Body of pancreas (tissue), 4 donors: ENCODE data around the gene EPHB1. TPM values are rescaled to one million over a fixed set of nuclear protein-coding genes. Genes with fewer than 3 reads are reported as not detected.

Experiments used
- ATAC-seq: fragments of 150-250 bp; one replicate; pipeline ENCODE4 v1.9.1; 2016
- DNase-seq, 4 donors: peaks; one replicate each; pipeline ENCODE4 v3.0.0-alpha.2; 2019
- H3K27ac ChIP-seq, 4 donors: fragments of 200-600 bp; sonication (generic); 1 replicate in 3 of 4; 2 replicates in 1 of 4; pipeline versions ENCODE4 v1.5.1 to v1.6.1; 2016 to 2019; ENCODE audit warnings: mild to moderate bottlenecking in 1 of 4, mixed read lengths in 1 of 4, moderate library complexity in 1 of 4
- H3K27me3 ChIP-seq, 2 donors: fragments of 200-600 bp; sonication (generic); one replicate each; pipeline ENCODE4 v1.6.0; 2016; ENCODE audit warnings: mild to moderate bottlenecking in 1 of 2
- H3K36me3 ChIP-seq, 2 donors: fragments of 200-600 bp; sonication (generic); replicated peaks in 1 of 2; 2 replicates each; pipeline ENCODE4 v1.5.1; 2016; ENCODE audit warnings: low read depth in 2 of 2; ENCODE audit not compliant: insufficient read depth in 1 of 2
- H3K4me1 ChIP-seq: fragments of 200-600 bp; sonication (generic); one replicate; pipeline ENCODE4 v1.6.0; 2016
- H3K4me3 ChIP-seq, 2 donors: fragments of 200-600 bp; sonication (generic); 1 replicate in 1 of 2; 2 replicates in 1 of 2; pipeline ENCODE4 v1.5.1; 2016 to 2019
- H3K9me3 ChIP-seq, 3 donors: fragments of 200-600 bp; sonication (generic); 1 replicate in 2 of 3; 2 replicates in 1 of 3; pipeline ENCODE4 v1.5.1; 2016
- CTCF ChIP-seq, 7 experiments: fragments of 450-650 bp in 4 of 7; fragments of 200-600 bp in 3 of 7; sonication (generic) in 3 of 7; IDR thresholded peaks; one replicate each; pipeline ENCODE4 v1.5.1; 2016 to 2019; ENCODE audit warnings: antibody characterized with exemption in 7 of 7
- POLR2A ChIP-seq, 3 donors: fragments of 450-650 bp; IDR thresholded peaks; one replicate each; pipeline ENCODE4 v1.6.1; 2016; ENCODE audit warnings: antibody characterized with exemption in 3 of 3, mild to moderate bottlenecking in 2 of 3
- WGBS, 2 donors: methylation state at CpG; one replicate each; pipeline ENCODE4 v1.1.5; 2017; 5-methylcytosine and 5-hydroxymethylcytosine counted together
- intact Hi-C: fragments of 100-400 bp; cut with DNase I; formaldehyde crosslinking; loops from one replicate; pipeline ENCODE4 v1.15.1; 2023
- total RNA-seq, 2 donors: library from RNA; depleted of rRNA; stranded (reverse); fragments of >200 nt; gene quantifications; one replicate each; pipeline ENCODE4 v1.1.0, GENCODE V29; 2016

EPHB1 gene
- total RNA-seq, 2 donors from 2014 or later: 1.3 TPM; not detected in 1

- H3K4me3 ChIP-seq: no peak overlapping the region
- H3K27me3 ChIP-seq: no peaks in the 10 kb centered on the region
- peaks cover 4% of the 10 kb centered on the region for H3K4me1 ChIP-seq
- no peak for ATAC-seq
- no peak for DNase-seq
- intact Hi-C loops: loop anchor here (10.0 kb wide), 1 partner anchor 1105 kb away; no protein-coding TSS in a partner anchor
- WGBS, 2 donors: 80 to 91% methylated on average over 2 of the region's 2 CpGs
- TF ChIP-seq CTCF (IDR thresholded peaks at IDR 0.05): no peak
- TF ChIP-seq POLR2A (IDR thresholded peaks at IDR 0.05): no peak
- H3K9me3 ChIP-seq: no peaks in the 10 kb centered on the region
- no peak overlapping the region for H3K27ac ChIP-seq
- H3K36me3 ChIP-seq: no peaks in the 10 kb centered on the region
These were observed 5.0 kb upstream of the EPHB1 start for GRCh38 chr3:134790065-134790464.

- TF ChIP-seq CTCF (IDR thresholded peaks at IDR 0.05) (no peak), POLR2A (IDR thresholded peaks at IDR 0.05) (no peak)
- DNase-seq: no peak
- Histone ChIP-seq H3K27ac (no peak overlapping the region), H3K36me3 (no peaks in the 10 kb centered on the region), H3K9me3 (no peaks in the 10 kb centered on the region), H3K4me3 (no peak overlapping the region), H3K4me1 (peaks cover 23% of the 10 kb centered on the region), H3K27me3 (peaks cover 0 to 6% of the 10 kb centered on the region in 2 donors)
- 85 to 91% methylated on average over 8 of the region's 8 CpGs for WGBS, 2 donors
- ATAC-seq: no peak
- intact Hi-C loops: loop anchor here (10.0 kb wide), 1 partner anchor 1103 kb away; no protein-coding TSS in a partner anchor
These were observed 3.1 kb upstream of the EPHB1 start for GRCh38 chr3:134791992-134792391.

- peaks cover 24% of the 10 kb centered on the region for H3K4me1 ChIP-seq
- H3K36me3 ChIP-seq: no peaks in the 10 kb centered on the region
- H3K27me3 ChIP-seq: peaks cover 0 to 7% of the 10 kb centered on the region in 2 donors
- no peaks in the 10 kb centered on the region for H3K9me3 ChIP-seq
- DNase-seq: no peak
- intact Hi-C loops: loop anchor here (10.0 kb wide), 1 partner anchor 1102 kb away; no protein-coding TSS in a partner anchor
- no peak overlapping the region for H3K27ac ChIP-seq
- TF ChIP-seq CTCF (IDR thresholded peaks at IDR 0.05): no peak
- no peak for TF ChIP-seq POLR2A (IDR thresholded peaks at IDR 0.05)
- 84 to 86% methylated on average over 4 of the region's 4 CpGs for WGBS, 2 donors
- ATAC-seq: no peak
- no peak overlapping the region for H3K4me3 ChIP-seq
These were observed 2.4 kb upstream of the EPHB1 start for GRCh38 chr3:134792700-134793099.

GRCh38 chr3:134793562-134793961, 1.5 kb upstream of the EPHB1 start:
- WGBS, 2 donors: 55 to 56% methylated on average over 4 of the region's 4 CpGs
- TF ChIP-seq CTCF (IDR thresholded peaks at IDR 0.05) (no peak), POLR2A (IDR thresholded peaks at IDR 0.05) (no peak)
- H3K27ac ChIP-seq: no peak overlapping the region
- intact Hi-C loops: loop anchor here (10.0 kb wide), 1 partner anchor 1101 kb away; no protein-coding TSS in a partner anchor
- peaks cover 0 to 7% of the 10 kb centered on the region in 2 donors for H3K27me3 ChIP-seq
- H3K36me3 ChIP-seq: no peaks in the 10 kb centered on the region
- no peak overlapping the region for H3K4me3 ChIP-seq
- peaks cover 24% of the 10 kb centered on the region for H3K4me1 ChIP-seq
- no peak for DNase-seq
- ATAC-seq: no peak
- H3K9me3 ChIP-seq: no peaks in the 10 kb centered on the region

GRCh38 chr3:134794323-134794722, 737 bp upstream of the EPHB1 start:
- Histone ChIP-seq H3K9me3 (no peaks in the 10 kb centered on the region), H3K27me3 (peaks cover 0 to 7% of the 10 kb centered on the region in 2 donors), H3K36me3 (no peaks in the 10 kb centered on the region), H3K4me1 (peaks cover 24% of the 10 kb centered on the region), H3K27ac (no peak overlapping the region), H3K4me3 (no peak overlapping the region)
- DNase-seq (no peak), ATAC-seq (no peak)
- intact Hi-C loops: loop anchor here (10.0 kb wide), 1 partner anchor 1100 kb away; no protein-coding TSS in a partner anchor
- 58 to 59% methylated on average over 9 of the region's 9 CpGs for WGBS, 2 donors
- TF ChIP-seq POLR2A (IDR thresholded peaks at IDR 0.05) (no peak), CTCF (IDR thresholded peaks at IDR 0.05) (no peak)
